KBM-7 (cell line): ENCODE measurements around the gene CDK13.

Experiments
- DNase-seq: peaks from one replicate; pipeline ENCODE4 v3.0.0-alpha.2; 2015
- in situ Hi-C: fragments of 300-500 bp; cut with MboI; formaldehyde crosslinking; loops from 2 replicates; pipeline ENCODE4 v1.14.3; 2020; ENCODE audit warnings: low sequenced_read_pairs, low pct_unique_long_range_greater_than_20kb, mixed read lengths

Gene CDK13

GRCh38 chr7:40000734-40001315, 50.8 kb downstream of the CDK13 start:
- in situ Hi-C loops: no loop called here
- no peak for DNase-seq

- no peak for DNase-seq
- in situ Hi-C loops: no loop called here
Observed at GRCh38 chr7:40001649-40002048, 51.6 kb downstream of the CDK13 start.

GRCh38 chr7:40003597-40003996, 53.5 kb downstream of the CDK13 start:
- DNase-seq: no peak
- in situ Hi-C loops: no loop called here

- in situ Hi-C loops: no loop called here
- no peak for DNase-seq
Observed at GRCh38 chr7:40008223-40008815, 58.3 kb downstream of the CDK13 start.

- in situ Hi-C loops: no loop called here
- DNase-seq: no peak
Observed at GRCh38 chr7:40009301-40009700, 59.2 kb downstream of the CDK13 start.

GRCh38 chr7:40014376-40014775, 64.3 kb downstream of the CDK13 start:
- in situ Hi-C loops: no loop called here
- DNase-seq: no peak

GRCh38 chr7:40015790-40016296, 65.8 kb downstream of the CDK13 start:
- in situ Hi-C loops: no loop called here

GRCh38 chr7:40019558-40019957, 69.5 kb downstream of the CDK13 start:
- DNase-seq: no peak
- in situ Hi-C loops: no loop called here

More at GRCh38 chr7:40015790-40016296, 65.8 kb downstream of the CDK13 start:
- DNase-seq: peak; percentile 78

- in situ Hi-C loops: no loop called here
- DNase-seq: peak; percentile 14
Observed at GRCh38 chr7:40024048-40024447, 74.0 kb downstream of the CDK13 start.

GRCh38 chr7:40024841-40025240, 74.8 kb downstream of the CDK13 start:
- in situ Hi-C loops: no loop called here
- no peak for DNase-seq

- in situ Hi-C loops: no loop called here
- no peak for DNase-seq
Observed at GRCh38 chr7:40027545-40027944, 77.5 kb downstream of the CDK13 start.

- DNase-seq: no peak
- in situ Hi-C loops: no loop called here
Observed at GRCh38 chr7:40033826-40034225, 83.8 kb downstream of the CDK13 start.

GRCh38 chr7:40041456-40041855, 91.4 kb downstream of the CDK13 start:
- no peak for DNase-seq
- in situ Hi-C loops: no loop called here

- DNase-seq: no peak
- in situ Hi-C loops: no loop called here
Observed at GRCh38 chr7:40043164-40043563, 93.1 kb downstream of the CDK13 start.

GRCh38 chr7:40047661-40048060, 97.6 kb downstream of the CDK13 start:
- peak; percentile 7 for DNase-seq
- in situ Hi-C loops: no loop called here

GRCh38 chr7:40057292-40057691, 107.2 kb downstream of the CDK13 start:
- in situ Hi-C loops: no loop called here
- DNase-seq: no peak

GRCh38 chr7:40058026-40058425, 108.0 kb downstream of the CDK13 start:
- in situ Hi-C loops: no loop called here
- DNase-seq: no peak

- DNase-seq: no peak
- in situ Hi-C loops: no loop called here
Observed at GRCh38 chr7:40058636-40059035, 108.6 kb downstream of the CDK13 start.

- in situ Hi-C loops: no loop called here
Observed at GRCh38 chr7:40059057-40059456, 109.0 kb downstream of the CDK13 start.

GRCh38 chr7:40072268-40072667, 122.2 kb downstream of the CDK13 start:
- in situ Hi-C loops: no loop called here
- no peak for DNase-seq

More at GRCh38 chr7:40059057-40059456, 109.0 kb downstream of the CDK13 start:
- DNase-seq: no peak

- in situ Hi-C loops: no loop called here
- DNase-seq: no peak
Observed at GRCh38 chr7:40073239-40073638, 123.2 kb downstream of the CDK13 start.
